ENCODE data around the gene ADAMTS2.

GRCh38 chr5:179150011-179150410 lies 195.2 kb downstream of the ADAMTS2 start:
- TF ChIP-seq EZH2 (IDR thresholded peaks at IDR 0.05; ENCODE audit: borderline replicate concordance, low read length): no peak
- TF ChIP-seq CTCF (IDR thresholded peaks at IDR 0.05; ENCODE audit: low read length): no peak

All from OCI-LY1 (cell line).